ENCODE measurements around the gene PRR23E.

PRR23E gene

DNA sequence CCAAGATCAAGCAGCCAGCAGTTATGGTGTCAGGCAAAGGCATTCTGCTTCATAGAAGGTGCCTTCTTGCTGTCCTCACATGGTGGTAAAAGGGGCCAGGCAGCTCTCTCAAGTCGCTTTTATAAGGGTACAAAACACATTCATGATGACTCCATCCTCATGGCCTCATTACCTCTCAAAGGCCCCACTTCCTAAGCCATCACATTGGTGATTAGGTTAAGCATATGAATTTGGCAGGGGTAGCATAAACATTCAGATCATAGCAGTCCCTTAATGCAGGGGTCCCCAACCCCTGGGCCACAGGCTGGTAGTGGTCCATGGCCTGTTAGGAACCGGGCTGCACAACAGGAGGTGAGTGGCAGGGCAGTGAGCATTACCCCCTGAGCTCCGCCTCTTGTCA is 42.8 kb downstream of the PRR23E start:
- no peak for DNase-seq

- no peak for DNase-seq
Measured at GRCh38 chr3:127237835-127238234, 44.9 kb downstream of the PRR23E start.

DNA sequence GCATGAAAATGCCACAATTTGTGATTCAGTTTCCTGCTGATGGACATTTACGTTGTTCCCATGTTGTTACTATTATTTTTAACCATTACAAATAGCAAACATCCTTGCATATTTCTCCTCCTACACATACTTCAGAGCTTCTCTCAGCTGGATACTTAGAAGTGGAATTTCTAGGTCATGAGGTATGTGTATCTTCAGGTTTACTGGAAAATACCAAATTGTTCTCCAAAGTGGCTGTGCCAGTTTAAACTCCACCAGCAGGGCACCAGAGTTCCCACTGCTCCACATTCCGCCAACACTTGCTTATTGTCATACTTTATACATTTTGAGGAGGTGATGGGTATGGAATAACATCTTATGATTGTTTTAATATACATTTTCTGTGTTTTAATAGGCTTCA is 45.7 kb downstream of the PRR23E start:
- no peak for DNase-seq

GRCh38 chr3:127247292-127247691 is 54.4 kb downstream of the PRR23E start:
- DNase-seq = no peak
